Activated CD4-positive, alpha-beta T cell treated with anti-CD3 and anti-CD28 coated beads, Interleukin-2, amount 50 U/mL, for 24 hours (primary cell): ENCODE measurements around the gene TSR3.

Experiments used
- DNase-seq, 2 donors: peaks; one replicate each; pipeline ENCODE4 v3.0.0-alpha.2; 2020; ENCODE audit warnings: low read depth in 1 of 2, low spot score in 1 of 2

TSR3 gene

DNA sequence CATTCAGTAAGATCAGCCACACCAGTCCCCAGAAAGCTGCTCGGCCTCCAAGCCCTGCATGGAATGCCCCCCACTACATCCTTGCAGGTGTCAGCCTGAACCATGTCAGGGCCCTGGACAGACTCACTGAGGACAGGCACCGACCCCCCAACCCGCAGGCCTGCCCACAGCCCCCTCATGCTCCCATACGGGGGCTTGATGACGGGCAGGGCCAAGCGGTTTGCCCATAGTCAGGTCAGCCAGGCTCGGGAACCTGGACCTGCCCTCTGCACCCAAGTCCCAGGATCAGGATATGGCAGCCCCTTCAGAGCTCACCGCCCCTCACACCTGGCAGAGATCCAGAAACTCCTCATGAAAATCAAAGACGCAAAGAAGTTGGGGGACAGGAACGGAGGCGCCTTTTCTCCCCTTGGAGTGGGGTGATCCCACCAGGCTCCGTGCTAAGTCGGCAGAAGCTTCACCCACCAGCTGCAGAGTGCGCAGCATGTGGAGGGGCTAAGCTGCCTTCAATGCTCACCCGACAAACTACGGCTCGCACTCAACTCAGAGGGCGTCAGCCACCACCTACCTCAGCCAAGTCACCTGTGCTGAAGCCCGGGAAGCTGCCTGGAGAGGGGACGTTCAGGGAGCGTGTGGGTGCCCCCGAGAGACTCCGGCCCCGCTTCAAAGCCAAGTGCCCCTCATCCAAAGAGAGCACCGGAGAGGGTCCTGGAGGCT, 26.6 kb upstream of the TSR3 start:
- DNase-seq = no peak

DNA sequence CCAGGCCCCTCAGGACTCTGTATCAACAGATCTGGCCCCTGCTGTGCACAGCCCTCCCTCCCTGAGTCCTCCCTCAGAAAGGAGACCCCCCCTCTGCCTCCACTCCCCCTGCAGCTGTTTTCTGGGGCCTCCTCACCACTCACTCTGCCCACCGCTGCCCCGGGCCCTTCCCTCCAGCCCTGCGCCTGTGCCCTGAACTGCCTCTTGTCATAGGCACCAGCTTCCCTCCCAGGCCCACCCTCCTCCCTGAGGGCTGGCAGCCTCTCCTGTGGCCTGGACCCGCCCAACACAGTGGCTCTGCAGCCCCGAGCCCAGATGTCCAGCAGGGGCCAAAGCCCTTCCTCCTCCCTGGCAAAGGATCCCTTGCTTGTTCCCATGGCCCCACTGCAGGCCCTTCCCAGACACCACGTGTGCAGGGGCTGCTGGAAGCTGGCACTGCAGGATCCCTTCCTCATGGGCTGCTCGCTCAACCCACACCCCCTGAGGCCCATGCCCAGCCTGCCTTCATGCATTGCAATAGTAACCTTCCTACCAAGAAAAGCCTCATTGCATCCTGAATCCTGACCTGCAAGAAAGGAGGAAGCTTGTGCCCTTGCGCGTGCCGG, 25.8 kb upstream of the TSR3 start:
- no peak for DNase-seq

- DNase-seq = no peak
Measured at GRCh38 chr16:1375741-1376410, 24.2 kb upstream of the TSR3 start.

- no peak for DNase-seq
Measured at GRCh38 chr16:1375298-1375640, 23.6 kb upstream of the TSR3 start.

- DNase-seq = no peak
Measured at GRCh38 chr16:1374418-1375297, 23.0 kb upstream of the TSR3 start.

DNA sequence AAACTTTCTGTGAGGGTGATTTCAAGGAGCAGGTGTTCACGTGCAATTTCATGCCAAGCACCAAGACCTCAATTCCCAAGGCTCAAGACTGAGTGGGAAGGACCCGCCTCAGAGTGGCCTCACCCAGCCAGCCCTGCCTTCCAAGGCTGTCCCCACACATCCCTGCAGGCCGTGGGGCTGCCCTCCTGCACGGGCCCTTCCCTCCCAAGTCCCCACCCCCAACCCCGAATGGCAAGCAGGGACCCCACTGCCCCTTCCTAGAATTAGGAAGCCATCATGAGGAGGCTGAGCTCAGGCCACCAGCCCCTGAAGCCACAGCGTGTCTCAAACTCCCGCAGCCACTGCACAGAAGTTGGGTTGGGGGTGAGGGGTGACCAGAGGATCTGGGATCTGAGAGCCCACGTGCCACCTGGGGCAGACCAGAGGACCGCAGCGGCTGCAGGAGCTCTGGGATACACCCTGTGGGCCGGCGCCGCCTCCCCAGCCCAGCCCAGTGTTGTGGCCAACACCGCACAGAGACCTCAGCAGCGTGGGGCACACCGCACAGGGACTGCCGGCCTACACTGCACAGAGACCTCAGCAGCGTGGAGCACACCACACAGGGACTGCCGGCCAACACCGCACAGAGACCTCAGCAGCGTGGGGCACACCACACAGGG, 20.7 kb upstream of the TSR3 start:
- no peak for DNase-seq

- no peak for DNase-seq
Measured at GRCh38 chr16:1371054-1371978, 19.6 kb upstream of the TSR3 start.

- DNase-seq = no peak
Measured at GRCh38 chr16:1367486-1368174, 16.0 kb upstream of the TSR3 start.

DNA sequence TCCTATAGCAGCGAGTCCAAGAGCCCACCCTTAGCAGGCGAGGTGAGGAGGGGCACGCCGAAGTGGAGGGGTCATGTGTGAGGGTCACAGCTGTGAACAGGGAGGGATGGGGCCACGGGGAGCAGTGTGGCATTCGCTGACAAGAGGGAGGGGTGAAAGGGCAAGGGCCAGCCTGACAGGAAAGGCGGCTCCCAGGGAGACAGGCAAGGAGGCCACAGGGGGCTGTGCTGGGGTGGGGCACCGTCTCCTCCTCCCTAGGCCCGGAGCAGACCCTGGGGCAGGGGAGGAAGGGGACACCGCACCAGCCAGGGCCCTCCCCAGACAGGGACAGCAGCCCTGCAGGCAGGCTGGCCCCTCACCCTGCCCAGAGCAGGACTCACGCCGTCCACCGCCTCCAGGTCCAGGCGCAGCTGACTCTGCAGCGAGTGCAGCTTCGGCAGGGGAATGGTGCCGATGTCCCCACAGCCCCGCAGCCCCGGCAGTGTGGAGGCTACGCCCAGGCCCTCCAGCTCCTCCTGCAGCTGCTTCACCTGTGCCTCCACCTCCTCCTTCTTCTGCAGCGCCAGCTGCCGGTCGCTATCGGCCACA, 15.1 kb upstream of the TSR3 start:
- no peak for DNase-seq

GRCh38 chr16:1366060-1366711, 14.5 kb upstream of the TSR3 start:
- no peak for DNase-seq

GRCh38 chr16:1364510-1364909, 12.8 kb upstream of the TSR3 start:
- DNase-seq = no peak

DNA sequence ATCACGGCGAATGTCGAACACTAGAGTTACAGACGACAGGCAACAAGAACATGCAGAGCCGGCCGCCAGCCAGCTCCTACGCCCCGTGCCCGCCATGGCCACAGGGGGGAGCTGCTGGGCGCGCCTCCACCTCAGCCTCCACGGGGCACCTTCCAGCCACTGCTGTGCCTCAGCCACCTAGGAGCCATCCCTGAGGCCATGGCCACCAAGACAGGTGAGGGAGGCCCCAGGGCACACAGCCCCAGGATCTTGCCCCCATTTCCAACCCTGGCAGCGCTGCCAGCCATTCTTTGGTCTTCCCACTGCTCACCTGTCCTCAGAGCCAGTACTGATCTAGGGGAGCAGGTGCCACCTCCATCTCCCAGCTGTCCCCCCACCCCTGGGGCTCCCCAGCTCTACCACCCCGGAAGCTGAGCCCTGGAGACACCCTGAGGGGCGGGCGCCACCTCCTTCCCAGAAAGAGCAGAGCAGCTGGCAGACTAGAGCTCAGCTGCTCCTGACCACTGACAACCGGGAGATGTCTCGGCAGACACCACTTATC, 11.9 kb upstream of the TSR3 start:
- DNase-seq = peak; percentile 43 to 44

DNA sequence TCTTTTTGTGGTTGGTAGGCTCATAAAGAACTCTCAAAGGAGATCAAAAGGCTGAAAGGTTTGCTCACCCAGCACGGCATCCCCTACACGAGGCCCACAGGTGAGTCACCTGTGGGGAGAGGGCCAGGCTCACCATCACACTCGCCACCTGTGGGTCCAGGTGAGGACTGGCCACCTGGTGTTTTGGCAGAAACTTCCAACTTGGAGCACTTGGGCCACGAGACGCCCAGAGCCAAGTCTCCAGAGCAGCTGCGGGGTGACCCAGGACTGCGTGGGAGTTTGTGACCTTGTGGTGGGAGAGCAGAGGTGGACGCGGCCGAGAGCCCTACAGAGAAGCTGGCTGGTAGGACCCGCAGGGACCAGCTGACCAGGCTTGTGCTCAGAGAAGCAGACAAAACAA, 11.1 kb upstream of the TSR3 start:
- DNase-seq = no peak

DNA sequence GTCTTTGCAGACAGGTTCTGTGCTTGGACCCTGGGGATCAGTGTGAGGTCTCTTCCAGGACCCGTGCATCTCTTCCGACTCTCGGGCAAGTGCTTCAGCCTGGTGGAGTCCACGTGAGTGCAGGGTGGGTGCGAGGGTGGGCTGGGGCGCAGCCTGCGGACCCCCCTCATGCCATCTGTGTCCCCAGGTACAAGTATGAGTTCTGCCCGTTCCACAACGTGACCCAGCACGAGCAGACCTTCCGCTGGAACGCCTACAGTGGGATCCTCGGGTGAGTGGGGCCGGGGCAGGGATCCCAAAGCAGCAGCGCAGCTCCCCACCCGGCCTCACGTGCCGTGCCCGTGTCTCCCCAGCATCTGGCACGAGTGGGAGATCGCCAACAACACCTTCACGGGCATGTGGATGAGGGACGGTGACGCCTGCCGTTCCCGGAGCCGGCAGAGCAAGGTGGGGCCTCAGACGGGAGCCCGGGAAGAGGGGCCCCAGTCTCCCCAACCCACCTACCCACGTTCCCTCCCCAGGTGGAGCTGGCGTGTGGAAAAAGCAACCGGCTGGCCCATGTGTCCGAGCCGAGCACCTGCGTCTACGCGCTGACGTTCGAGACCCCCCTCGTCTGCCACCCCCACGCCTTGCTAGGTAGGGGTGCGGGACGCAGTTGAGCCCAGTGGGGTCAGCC, 10.1 kb upstream of the TSR3 start:
- DNase-seq = no peak

DNA sequence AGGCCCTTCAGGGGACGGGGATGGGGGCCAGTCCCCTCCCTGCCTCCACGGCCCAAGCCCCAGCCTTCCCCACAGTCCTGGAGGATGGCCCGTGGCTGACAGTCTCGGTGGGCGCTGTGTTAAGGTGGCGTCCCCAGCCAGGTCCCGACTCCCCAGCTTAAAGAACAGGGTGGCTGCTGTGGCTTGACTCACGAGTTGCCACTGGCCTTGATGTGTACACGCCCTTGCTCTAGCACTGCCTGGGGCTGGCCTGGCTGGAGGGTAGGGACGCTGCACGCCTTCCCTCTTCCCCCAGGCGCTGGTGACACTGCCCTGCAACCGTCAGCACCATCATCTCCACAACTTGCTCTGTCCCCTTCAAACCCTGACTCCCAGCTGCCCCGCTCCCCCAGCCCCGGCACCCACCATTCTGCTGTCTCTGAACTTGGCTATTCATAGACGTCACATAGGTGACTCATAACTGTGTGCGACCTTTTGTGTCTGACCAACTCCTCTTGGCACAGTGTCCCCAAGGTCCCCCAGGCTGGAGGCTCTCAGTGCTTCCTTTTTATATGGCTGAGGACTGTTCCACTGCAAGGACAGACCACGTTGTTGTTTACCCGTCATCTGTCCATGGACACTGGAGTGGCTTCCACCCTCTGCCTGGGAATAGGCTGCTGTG, 6.4 kb upstream of the TSR3 start:
- no peak for DNase-seq

DNA sequence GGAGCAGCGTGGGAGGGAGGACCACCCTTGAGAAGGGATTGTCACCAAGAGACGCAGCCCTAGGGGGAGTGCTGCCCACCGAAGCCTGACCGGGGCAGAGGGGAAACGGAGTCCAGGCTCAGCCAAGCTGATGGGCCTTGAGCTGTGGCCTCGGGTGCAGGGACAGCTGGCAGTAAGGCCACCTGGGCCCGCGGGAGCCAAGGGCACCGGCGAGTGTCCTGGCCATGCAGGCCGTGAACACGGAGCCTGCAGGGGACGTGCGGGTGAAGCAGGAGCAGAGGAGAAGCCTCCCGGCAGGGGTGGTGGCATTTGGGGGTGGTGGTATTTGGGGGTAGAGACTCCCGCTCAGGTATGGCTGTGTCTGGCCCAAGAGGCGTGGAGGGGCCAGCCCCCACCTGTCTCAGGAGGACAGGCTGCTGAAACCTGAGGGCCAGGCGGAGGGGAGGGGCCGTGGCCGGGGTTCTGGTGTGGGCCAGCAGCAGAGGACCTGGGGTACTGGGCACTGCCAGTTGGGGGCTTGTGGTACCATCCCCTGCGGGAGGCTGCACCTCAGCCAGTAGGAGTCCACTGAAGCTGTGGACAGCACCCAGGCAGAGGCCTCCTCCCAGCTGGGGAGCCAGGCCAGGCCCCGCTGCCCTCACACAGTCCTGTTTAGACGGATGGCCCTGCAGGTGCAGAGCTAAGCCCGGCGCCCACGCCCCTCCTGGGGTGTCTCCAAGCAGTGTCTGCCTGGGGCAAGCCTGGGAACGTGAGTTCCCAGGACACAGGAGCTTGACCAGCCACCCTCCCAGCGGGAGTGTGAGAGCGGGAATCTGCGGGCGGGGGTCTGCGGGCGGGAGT, 4.6 kb upstream of the TSR3 start:
- DNase-seq = no peak
